Stimulated activated CD4-positive, alpha-beta T cell treated with anti-CD3 and anti-CD28 coated beads, Interleukin-12 subunit alpha, Interleukin-12 subunit beta, amount 100 ng/mL, for 4 hours (primary cell): ENCODE measurements around the gene CHRDL2.

Source experiments
- DNase-seq: peaks from one replicate; pipeline ENCODE4 v3.0.0-alpha.2; 2020

The CHRDL2 gene

DNA sequence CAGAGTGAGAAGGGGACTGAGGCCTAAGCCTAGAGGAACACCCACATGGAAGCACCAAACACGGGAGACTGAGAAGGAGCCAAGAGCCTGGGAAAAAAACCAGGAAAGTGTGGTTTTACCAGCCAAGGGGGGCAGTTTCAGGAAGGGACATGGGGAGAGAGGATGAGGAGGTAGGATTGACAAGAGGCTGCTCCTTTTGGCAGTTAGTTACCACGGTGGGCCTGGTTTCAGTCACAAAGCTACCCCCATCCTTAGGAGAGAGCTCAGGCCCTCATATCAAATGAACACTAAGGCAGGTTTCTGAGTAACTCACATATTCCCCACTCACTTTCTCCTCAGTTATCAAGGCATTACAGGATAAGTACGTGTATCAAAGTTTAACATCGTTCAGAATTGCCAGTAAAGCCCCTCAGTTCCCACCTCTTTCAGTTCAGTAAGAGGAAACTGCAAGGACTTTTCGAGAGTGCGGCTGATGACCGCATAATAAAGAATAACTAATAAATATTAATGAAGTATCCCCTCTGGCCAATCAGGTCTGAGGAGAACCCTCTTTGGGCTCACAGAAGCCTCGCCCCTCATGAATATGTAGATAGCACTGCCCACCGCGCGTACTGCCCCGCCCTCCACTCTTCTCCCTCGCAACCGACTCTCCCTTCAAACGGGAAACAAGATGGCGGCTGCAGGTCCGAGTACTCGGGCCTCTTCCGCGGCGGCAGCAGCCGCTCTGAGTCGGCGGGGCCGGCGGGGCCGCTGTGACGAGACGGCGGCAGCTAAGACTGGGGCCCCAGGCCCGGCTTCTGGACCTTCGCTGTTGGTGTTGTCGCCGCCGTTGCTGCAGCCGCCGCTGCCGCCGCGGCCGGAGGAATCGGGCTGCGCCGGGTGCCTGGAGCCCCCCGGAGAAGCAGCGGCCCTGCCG lies 17.2 kb upstream of the CHRDL2 start, which contains the start of gene RNF169:
Gene RNF169, plus strand, starts transcription at position 639 of the 916 bp plus-strand sequence. Its CDS starts 32 bp downstream, at position 671.
- DNase-seq: peak; percentile 81

DNA sequence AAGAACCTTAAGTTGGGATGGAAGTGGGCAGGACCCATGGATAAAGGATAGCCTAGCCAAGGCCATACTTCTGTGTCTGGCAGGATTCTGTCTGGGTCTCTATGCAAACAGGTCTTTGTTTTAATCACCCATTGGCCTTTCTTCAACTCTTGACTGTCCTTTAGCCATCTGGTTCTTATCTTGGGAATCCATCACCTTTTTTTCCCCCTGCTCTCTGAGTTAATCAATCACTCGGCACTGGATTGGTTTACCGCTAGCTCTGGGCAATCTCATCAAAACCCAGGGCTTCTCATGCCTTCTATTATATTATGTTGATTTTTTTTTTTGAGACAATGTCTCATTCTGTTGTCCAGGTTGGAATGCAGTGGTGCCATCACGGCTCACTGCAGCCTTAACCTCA lies 15.6 kb upstream of the CHRDL2 start:
- DNase-seq: no peak

DNA sequence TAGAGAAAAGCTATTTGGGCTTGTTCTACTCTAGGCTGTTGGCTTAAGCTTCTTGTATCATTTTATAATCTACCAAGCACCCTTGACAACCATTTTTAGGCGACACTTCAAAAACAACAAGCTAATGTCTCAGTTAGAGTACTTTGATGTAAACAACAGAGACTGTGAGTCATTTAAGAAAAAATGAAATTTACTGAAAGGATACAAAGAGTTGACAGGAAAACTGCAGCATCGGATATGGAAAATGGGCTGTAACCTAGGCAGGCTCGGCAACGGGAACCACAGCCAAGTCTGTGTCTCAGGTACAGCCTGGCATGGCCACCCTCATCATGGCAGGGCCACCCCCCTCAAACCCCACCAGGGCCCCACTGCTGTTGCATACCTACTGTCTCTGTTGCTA lies 13.1 kb upstream of the CHRDL2 start:
- no peak for DNase-seq

DNA sequence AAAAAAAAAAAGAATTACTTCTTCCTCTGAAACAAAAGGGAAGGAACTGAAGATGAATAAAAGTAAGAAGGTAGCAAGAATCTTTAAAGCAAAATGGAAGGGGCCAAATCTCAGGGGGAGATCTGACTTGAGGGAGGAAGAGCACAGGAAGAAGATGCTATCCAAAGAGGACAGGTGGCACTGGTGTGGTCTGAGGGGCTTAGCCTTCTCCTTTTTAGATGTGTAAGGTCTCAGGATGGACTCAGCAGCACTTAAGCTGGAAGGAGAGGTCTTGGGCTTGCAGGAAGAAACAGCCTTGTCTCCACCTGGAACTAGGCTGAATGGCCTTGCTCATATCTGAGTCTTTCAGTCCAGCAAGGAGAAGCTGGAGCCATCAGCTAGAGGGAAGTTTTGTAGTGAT lies 12.4 kb upstream of the CHRDL2 start:
- no peak for DNase-seq

DNA sequence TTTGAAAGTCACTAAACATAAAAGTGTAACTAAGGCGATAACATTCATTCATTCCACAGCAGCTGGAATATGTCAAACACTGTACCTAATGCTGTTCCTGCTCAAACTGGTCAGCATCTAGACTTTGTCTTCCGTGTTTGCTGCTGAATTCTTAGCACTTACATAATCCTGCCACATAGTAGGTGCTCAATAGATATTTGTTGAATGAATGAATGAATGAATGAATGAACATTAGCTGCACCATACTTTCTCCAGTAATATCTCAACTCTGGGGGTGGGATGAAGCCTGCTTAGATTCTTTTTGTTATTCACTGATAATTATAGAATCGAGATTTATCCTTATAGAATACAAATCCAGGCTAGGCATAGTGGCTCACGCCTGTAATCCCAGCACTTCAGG lies 10.8 kb upstream of the CHRDL2 start:
- no peak for DNase-seq

DNA sequence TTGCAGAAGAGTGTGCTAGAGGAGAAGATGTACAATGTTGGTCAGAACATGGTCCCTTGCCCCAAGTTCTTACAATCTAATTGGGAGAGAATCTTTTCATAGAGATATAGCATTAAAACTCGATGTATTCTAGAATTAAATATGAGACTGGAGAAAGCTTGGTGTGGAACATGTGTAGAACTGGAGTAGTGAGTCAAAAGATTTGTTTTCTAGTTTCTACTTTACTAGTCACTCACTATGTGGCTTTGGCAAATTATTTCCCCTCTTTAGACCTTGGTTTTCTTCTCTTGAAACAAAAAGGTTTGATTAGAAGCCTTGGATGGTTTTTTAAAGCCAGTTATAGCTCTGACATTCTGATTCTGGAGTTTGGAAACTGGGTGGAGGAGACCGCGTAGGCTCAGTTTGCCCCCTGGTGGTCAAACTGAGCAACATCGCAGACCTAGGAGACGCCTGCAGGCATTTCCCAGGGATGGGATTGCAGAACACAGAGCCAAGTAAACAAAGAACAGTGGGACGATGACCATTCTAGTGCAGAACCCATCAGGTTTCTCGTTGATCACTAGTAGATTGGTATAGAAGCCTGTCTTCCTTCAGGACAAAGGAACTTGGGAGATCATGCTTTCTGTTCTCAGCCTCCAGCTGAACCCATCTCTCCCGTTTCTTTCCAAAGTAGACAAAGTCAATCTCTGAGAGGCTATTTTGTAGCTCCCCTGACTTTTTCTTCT lies 8.5 kb upstream of the CHRDL2 start:
- DNase-seq: peak; percentile 31

DNA sequence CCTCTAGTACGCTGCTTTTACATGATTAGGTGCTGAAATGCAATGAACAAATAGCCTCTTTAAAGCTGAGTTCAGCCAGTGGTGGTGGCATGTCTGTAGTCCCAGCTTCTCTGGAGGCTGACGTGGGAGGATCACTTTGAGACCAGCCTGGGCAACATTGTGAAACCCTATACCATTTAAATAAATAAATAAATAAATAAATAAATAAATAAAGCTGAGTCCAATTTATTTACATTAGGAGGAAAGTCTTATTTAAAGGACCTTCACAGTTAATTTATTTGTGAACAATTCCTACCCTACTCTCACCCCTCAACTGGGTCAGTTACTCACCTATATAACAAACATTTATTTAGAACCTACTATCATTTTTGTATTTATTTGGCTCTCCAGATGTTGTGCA lies 4.8 kb upstream of the CHRDL2 start:
- no peak for DNase-seq

DNA sequence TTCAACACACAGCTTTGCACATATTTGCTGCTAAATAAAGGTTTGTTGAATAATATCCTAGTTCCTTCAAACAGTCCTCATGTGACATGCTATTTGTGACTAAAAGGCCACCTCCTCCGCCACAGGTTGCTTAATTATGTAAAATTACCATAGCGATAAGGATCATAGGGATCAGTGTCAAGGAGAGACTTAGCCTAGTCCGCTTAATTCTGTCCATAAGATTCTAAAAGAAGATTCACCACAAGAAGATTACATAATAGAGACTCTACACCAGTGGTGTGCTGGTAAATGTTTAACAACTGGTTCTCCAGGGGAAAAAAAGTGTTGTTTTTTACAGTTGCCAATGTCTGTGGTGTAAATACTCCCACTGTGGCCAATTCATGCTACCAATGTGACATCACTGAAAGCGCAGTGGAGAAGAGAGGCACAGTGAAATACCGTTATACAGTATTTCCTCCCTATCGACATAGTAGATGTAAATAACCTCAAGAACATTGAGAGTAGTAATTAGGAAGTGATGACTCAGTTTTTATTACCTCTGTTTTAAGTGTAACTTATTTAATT lies 4.2 kb upstream of the CHRDL2 start:
- no peak for DNase-seq

DNA sequence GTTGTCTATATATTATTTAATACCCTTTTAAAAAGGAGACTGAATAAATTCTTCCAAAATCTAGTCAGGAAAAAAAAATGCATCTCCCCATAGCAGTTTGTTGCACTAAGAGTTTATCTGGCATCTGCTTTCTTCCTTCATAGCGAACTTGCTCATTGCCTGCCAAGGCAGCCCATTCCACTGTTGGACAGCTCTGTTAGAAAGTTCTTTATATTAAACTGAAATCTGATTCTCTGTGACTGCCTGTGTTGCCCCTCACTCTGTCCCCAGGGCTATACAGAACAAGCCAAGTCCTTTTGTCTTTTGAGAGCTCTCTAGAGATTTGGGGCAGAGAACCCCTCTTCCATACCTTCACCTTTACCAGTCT lies 3.3 kb upstream of the CHRDL2 start:
- no peak for DNase-seq

DNA sequence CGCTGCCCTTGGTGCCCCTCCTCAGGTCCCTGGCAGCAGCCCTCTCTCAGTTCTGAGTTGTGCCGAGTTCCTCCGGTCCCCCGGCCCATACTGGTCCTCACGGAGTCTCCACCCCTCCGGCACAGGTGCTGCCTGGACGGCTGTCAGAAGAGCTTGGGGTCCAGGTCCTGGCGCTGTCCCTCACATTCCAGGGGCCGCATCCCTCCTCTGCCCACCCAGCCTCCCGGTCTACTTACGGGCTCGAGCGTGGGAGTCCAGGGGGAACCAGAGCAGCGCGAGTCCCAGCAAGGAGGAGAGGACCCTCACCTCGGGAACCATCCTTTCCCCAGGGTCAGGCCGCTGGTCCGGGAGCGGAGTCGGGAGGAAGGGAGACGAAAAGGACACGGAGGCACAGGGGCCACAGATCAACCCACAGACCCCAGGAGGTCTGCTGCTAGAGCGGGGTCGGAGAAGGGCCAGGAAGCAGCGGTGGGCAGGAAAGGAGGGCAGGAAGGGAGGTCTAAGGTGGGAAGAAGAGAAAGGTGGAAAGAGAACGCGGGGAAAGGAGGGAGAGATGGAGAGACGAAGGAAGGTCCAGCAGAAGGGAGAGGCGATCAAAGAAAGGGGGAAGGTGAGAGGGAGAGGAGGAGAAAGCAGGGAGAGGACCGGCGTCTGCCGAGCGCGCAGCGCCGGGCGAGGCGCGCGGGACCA lies 510 bp downstream of the CHRDL2 start:
- DNase-seq: no peak

DNA sequence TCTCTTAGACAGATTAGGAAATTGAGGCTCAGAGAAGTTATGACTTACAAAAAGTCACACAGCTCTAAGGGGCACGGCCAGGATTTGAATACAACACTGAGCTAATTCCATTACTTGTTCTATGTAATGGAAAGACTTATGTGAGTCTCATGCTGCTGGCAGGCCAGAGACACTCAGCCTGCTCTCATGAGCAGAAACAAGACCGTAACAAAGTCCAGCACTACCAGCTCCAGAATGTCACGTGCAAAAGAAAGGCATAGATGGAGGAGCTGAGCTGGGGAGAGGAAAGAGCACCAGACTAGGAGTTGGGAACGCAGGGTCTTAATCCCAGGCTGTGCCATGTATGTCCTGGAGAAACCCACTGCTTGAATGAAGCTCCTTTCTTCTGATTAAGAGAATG lies 1.8 kb downstream of the CHRDL2 start:
- DNase-seq: no peak

DNA sequence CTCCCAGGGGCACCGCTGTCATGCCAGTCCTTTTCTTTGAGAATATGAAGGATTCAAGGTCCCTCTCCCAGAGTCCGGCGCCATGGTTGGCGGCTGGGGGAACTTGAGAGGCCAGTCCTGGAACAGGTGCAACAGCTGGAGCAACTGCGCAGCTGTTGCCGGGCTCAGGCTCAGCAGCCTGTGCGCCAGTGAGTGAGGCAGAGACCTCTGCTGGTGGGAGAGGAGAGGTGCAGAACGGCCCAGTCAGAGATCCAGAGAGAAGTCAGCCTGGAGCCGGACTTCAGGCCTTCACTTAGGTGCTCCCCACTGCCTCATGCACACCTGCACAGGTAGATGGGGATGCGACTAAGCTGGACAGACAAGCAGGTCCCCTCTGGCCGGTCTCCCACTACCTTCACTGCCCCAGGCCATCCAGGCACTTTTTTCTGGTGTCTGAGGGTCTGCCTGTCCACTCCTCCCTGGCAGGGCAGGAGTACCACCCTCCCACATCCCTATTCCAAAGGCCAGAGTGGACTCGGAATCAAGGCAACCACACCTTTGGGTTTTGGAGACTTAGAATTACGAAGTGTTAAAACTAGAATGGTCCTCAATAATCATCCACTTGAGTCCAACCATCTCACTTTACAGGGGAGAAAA lies 4.6 kb downstream of the CHRDL2 start:
- peak; percentile 50 for DNase-seq

DNA sequence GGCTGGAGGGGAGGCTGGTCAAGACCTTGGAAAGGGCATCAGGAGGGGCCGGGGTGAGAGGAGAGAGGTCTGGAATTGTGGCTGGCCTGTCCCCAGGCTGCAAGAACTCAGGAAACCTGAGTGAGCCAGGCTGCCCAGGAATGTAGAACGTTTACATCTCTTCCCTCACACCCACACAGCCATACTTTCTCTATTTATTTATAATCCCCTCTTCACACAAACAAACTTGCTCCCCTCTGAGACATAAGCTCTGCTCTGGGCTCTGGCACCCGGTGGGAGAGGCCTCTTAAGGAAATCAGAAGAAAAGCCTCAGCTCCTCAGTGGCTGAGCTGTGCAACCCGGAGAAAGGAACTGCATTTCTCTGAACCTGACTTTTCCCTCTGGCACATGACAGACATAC lies 5.5 kb downstream of the CHRDL2 start:
- no peak for DNase-seq

DNA sequence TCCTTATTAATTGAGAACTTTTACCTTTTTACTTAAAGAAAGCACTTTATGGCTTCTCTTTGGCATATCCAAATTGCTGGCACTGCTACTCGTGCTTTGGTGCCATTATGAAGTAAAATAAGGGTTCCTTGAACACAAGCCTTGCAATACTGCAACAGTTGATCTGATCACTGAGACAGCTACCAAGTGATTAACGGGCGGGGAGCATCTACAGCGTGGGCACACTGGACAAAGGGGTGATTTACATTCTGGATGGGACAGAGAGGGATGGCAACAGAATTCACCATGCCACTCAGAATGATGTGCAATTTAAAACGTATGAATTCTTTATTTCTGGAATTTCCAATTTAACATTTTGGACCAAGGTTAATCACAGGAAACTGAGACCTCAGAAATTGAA lies 7.7 kb downstream of the CHRDL2 start:
- DNase-seq: no peak

DNA sequence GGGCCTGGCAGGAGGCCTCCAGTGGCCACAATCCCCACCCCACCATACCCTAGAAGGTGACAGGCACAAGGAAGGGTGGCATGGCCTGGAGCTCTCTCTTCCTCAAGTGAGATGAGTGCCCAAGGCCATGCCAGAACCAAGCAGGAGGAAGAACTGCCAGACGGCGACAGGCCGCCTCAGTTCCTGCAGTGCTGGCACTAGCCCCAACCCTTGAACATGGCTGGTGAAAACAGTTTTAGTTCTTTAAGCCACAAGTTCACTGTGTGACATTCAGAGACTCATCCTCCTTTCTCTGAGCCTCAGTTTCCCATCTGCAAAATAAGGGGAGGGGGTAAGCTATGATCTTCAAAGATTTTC lies 9.8 kb downstream of the CHRDL2 start:
- no peak for DNase-seq

DNA sequence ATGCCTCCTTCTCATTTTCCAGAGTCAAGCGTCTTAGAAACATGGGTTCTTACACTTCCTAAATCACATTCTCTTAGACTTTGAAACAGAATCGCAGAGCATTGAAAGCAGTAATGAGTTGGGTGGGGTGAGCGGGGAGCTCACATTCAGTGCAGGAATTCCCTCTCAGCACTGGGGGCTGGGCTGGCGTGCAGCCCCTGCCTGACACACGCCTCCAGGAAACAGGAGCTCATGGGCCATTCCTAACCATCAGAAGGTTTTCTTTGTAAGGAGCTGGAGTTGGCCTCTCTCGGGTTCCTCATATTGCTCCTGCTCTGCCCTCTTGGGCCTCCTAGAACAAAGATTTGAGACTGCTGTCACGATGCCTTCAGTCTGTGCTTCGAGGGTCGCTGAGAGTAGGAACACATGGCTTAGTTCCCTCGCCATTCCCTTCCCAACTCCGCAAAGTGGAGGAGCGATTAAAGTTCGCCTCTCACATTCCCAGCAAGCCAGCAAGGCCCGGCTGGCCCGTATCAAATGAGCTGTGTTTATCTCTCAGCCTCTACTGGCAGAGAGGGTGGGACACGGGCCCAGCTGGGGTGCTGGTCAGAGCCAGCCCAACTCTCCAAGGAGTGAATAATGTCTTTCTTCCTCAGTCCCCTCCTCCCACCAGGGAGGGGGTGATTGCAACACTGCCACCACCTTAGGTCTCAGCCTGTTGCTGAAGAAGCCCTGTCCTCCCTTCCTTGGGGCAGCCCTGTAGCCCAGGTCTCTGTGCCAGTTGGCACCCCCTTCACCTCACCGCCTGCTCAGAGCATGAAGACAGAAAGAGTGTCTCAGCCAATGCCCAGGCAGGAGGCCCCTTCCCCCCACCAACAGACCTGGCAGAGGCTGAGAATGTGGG lies 10.4 kb downstream of the CHRDL2 start:
- DNase-seq: no peak

DNA sequence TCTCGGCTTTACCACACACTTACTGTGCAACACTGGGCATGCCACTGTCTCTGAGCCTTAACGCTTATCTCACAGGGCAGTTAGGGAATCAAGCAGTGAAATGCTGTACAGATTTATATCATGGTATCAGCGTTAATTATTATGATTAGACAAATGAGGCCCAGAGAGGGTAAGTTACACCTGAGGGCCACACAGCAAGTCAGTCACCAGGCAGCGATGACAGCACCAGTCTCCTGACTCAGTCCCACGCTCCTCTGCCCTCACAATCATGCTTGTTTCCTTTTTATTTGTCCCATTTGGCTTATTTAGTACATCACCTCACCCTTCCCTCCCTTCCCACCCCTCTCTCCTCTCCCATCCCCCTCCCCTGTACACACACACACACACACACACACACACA lies 12.2 kb downstream of the CHRDL2 start:
- no peak for DNase-seq

DNA sequence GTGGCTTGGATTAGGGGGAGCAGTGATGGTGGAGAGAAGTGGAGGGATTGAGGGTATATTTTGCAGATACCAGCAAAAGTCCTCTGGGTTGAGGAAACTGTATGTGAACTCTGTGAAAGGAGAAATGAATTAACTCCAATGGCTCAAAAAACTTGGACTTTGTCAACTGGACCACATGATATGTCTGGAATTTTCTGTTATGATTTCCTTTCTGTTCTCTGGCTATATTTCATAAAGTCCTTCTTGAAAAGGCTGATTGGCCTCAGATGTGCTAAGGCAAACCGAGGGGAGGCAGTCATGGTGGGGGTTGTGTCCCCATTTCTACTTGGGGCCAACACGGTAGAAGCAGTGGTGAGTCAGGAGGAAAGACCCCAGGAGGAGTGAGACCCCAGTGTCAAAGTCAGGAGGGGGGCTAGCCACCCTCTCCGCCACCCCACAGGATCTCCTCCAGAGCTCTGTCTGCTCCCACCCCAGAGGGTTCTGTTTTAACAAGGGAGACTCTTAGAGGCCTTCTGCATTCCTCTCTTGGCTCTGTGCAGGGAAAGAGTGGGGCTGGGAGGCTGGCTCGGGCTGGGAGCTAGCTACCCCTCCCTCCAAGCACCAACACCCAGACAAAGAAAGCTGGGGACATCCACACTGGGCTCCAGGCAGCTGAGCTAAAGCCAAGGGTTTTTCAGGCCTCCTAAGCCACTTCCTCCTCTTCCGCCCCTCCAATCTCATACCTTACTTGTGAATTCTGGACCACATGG lies 13.8 kb downstream of the CHRDL2 start:
- DNase-seq: no peak

DNA sequence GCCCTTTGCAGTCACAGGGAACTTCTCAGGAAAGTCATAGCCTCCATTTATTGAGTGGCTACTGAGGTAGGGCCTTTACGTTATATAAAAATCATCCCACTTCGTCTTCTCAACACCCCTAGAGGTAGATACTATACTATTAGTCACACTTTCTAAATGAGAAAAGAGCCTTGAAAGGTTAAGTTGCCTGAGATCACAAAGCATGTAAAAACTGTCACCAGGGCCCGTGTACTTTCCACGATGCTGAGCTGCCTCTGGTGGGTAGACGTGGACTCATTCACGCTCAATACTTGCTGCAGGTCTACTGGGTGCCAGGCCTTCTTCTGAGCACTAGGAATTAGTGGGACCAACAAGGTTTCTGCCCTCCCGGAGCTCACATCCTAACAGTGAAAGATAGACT lies 16.3 kb downstream of the CHRDL2 start:
- no peak for DNase-seq

DNA sequence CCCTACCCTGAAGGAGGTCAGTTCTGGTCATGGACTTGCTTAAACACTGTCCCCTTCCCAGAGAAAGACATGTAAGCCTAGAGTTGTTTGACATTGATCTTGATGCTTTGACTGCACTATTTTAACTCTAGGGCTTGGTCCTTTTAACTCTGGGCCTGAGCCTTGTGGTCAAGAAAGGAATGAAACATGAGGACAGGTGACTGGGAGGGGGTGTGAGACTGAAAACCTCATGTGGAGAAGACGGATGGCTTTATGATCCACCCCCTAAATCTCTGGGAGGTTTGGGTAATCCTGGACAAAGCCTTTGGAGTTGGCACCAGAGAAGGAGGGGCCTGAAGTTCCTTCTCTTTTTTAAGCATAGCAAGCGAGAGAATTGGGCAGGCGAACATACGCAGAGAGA lies 17.5 kb downstream of the CHRDL2 start:
- DNase-seq: no peak

DNA sequence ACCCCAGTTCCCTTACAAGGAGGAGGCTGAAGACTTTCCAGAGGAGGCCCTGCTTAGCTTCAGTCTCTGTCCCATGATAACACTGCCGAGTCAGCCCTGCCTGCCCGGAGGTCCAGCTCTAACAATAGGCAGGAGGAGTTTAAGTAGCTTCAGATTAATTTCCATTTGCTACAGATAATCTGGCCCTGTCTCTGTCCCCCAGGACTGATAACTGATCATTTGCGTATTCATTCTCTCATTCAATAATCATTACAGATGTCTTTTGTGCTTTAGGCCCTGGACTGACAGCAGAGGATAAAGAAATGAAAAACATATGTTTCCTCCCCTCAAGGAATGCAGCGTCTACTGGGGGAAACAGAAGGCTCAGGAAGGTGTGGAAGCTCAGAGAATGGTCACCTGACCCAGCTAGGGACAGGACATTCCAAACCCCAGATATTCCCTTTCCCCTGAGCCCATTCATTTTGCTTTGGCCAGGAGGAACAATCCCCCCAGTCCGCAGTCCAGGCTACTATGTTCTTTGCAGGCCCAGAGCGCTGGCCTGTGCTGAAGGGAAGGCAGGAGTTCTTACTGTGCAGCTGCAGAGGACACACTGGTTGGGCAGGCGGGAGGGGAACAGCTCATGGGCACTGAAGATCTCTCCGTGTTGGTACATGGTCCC lies 20.8 kb downstream of the CHRDL2 start:
- DNase-seq: no peak
